PC-3 (cell line): Measurements from ENCODE around the gene MYO1H. TPM values are rescaled to one million over a fixed set of nuclear protein-coding genes. Genes with fewer than 3 reads are reported as not detected.

Experiments used
- ATAC-seq: fragments of 200-7000 bp; cut with Tn5 transposase; 2 replicates; pipeline ENCODE4 v1.9.1; 2020; ENCODE audit warnings: mild to moderate bottlenecking, moderate library complexity
- BruUV-seq: library from RNA; stranded (reverse); fragments of 400-500 nt; replicated peaks from 2 replicates; lab custom pipeline; 2021; lab: Mats Ljungman, UMichigan
- CTCF ChIA-PET: fragments of 300-600 bp; sonication (Branson Sonifier 250); formaldehyde crosslinking; loops from one replicate; lab custom pipeline; 2022; ENCODE audit warnings: antibody characterized with exemption; lab: Charles Lee
- POLR2A ChIA-PET: fragments of 300-600 bp; sonication (Branson Sonifier 250); formaldehyde crosslinking; loops from one replicate; lab custom pipeline; 2022; ENCODE audit warnings: antibody characterized with exemption; ENCODE audit not compliant: unreplicated experiment; lab: Charles Lee
- DNase-seq: peaks from one replicate; pipeline ENCODE4 v3.0.0-alpha.2; 2015
- H2AFZ ChIP-seq: fragments of 300-600 bp; sonication (generic); 2 replicates; pipeline ENCODE4 v1.6.0; 2016; ENCODE audit warnings: antibody characterized with exemption, low read length
- H3F3A ChIP-seq: fragments of 300-600 bp; sonication (generic); one replicate; pipeline ENCODE4 v1.6.0; 2017; ENCODE audit warnings: antibody characterized with exemption, low read length, control low read depth, mild to moderate bottlenecking; ENCODE audit not compliant: unreplicated experiment
- H3K27ac ChIP-seq: fragments of 300-600 bp; sonication (generic); 2 replicates; pipeline ENCODE4 v1.5.1; 2016; ENCODE audit warnings: mild to moderate bottlenecking, low read length
- H3K27me3 ChIP-seq: fragments of 300-600 bp; sonication (generic); 2 replicates; pipeline ENCODE4 v1.6.1; 2016; ENCODE audit warnings: low read length, mixed read lengths
- H3K36me3 ChIP-seq: fragments of 300-600 bp; sonication (generic); 2 replicates; pipeline ENCODE4 v1.6.1; 2016; ENCODE audit warnings: low read depth, mixed run types, low read length, mixed read lengths
- H3K4me1 ChIP-seq: fragments of 300-600 bp; sonication (generic); 2 replicates; pipeline ENCODE4 v1.5.1; 2016; ENCODE audit warnings: low read length; ENCODE audit not compliant: insufficient read depth
- H3K4me2 ChIP-seq: fragments of 300-600 bp; sonication (generic); 2 replicates; pipeline ENCODE4 v1.6.0; 2016; ENCODE audit warnings: low read length
- H3K4me3 ChIP-seq: fragments of 300-600 bp; sonication (generic); 2 replicates; pipeline ENCODE4 v1.5.1; 2016; ENCODE audit warnings: mild to moderate bottlenecking, low read length, mixed read lengths
- H3K79me2 ChIP-seq: fragments of 300-600 bp; sonication (generic); 2 replicates; pipeline ENCODE4 v1.6.1; 2017; ENCODE audit warnings: low read length, mixed read lengths
- H3K9ac ChIP-seq: fragments of 300-600 bp; sonication (generic); 2 replicates; pipeline ENCODE4 v1.6.0; 2016; ENCODE audit warnings: mild to moderate bottlenecking, low read length
- H3K9me2 ChIP-seq: fragments of 300-600 bp; sonication (generic); replicated peaks from 2 replicates; pipeline ENCODE4 v1.6.1; 2016; ENCODE audit warnings: mixed run types, low read length, mixed read lengths
- H3K9me3 ChIP-seq: fragments of 300-600 bp; sonication (generic); 2 replicates; pipeline ENCODE4 v1.6.1; 2016; ENCODE audit warnings: low read length, mixed read lengths
- H4K20me1 ChIP-seq: fragments of 300-600 bp; sonication (generic); 2 replicates; pipeline ENCODE4 v1.6.1; 2016; ENCODE audit warnings: low read length, mixed read lengths
- EZH2 ChIP-seq: fragments of 300-600 bp; sonication (generic); IDR thresholded peaks from one replicate; pipeline ENCODE4 v1.6.1; 2017; ENCODE audit warnings: antibody characterized with exemption, mild to moderate bottlenecking, low read length; ENCODE audit not compliant: unreplicated experiment
- EZH2phosphoT487 ChIP-seq: fragments of 300-600 bp; sonication (generic); IDR thresholded peaks from 2 replicates; pipeline ENCODE4 v1.6.1; 2018; ENCODE audit warnings: mild to moderate bottlenecking, antibody characterized with exemption, low read length, borderline replicate concordance
- intact Hi-C: fragments of 100-400 bp; cut with micrococcal nuclease; formaldehyde crosslinking; loops from 2 replicates; pipeline ENCODE4 v1.9.0; 2023
- total RNA-seq: library from RNA; depleted of rRNA; stranded (reverse); fragments of >200 nt; gene quantifications from 2 replicates; pipeline ENCODE4 v1.2.3, GENCODE V29; 2014
- TF ChIP-seq, protein P1 (sequence below): fragments of 300-600 bp; sonication (generic); conservative IDR thresholded peaks from 2 replicates; pipeline ENCODE4 v1.5.1; 2017; ENCODE audit warnings: antibody characterized with exemption, low read depth, mild to moderate bottlenecking, low read length

MYO1H gene
- total RNA-seq, 1 experiment from 2014 or later: not detected

- no peaks in the 10 kb centered on the region for H3K79me2 ChIP-seq
- no peak overlapping the region for H3K4me2 ChIP-seq
- no TSS peak for BruUV-seq
- H4K20me1 ChIP-seq: no peaks in the 10 kb centered on the region
- H3K9me2 ChIP-seq: no peaks in the 10 kb centered on the region
- H3F3A ChIP-seq: no peaks in the 10 kb centered on the region
- TF ChIP-seq, protein P1, sequence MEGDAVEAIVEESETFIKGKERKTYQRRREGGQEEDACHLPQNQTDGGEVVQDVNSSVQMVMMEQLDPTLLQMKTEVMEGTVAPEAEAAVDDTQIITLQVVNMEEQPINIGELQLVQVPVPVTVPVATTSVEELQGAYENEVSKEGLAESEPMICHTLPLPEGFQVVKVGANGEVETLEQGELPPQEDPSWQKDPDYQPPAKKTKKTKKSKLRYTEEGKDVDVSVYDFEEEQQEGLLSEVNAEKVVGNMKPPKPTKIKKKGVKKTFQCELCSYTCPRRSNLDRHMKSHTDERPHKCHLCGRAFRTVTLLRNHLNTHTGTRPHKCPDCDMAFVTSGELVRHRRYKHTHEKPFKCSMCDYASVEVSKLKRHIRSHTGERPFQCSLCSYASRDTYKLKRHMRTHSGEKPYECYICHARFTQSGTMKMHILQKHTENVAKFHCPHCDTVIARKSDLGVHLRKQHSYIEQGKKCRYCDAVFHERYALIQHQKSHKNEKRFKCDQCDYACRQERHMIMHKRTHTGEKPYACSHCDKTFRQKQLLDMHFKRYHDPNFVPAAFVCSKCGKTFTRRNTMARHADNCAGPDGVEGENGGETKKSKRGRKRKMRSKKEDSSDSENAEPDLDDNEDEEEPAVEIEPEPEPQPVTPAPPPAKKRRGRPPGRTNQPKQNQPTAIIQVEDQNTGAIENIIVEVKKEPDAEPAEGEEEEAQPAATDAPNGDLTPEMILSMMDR: no peak
- TF ChIP-seq EZH2 (no peak), EZH2phosphoT487 (no peak)
- no peak overlapping the region for H3K9ac ChIP-seq
- no peak overlapping the region for H3K27ac ChIP-seq
- no peak overlapping the region for H3K4me3 ChIP-seq
- intact Hi-C loops: loop anchor here (5.0 kb wide), 1 partner anchor 58 kb away; no protein-coding TSS in a partner anchor
- H3K36me3 ChIP-seq: peaks cover 59% of the 10 kb centered on the region
- DNase-seq (no peak), ATAC-seq (no peak)
- H3K4me1 ChIP-seq: no peaks in the 10 kb centered on the region
- POLR2A ChIA-PET: interaction anchor here (0.7 kb wide), 1 partner anchor 20 kb away, joined by 7 read pairs; no protein-coding TSS in a partner anchor
- no peaks in the 10 kb centered on the region for H3K9me3 ChIP-seq
- no peaks in the 10 kb centered on the region for H3K27me3 ChIP-seq
- H2AFZ ChIP-seq: no peak overlapping the region
- CTCF ChIA-PET: no interaction called here
Observed at GRCh38 chr12:109489955-109490565, 142.4 kb downstream of the MYO1H start.

DNA sequence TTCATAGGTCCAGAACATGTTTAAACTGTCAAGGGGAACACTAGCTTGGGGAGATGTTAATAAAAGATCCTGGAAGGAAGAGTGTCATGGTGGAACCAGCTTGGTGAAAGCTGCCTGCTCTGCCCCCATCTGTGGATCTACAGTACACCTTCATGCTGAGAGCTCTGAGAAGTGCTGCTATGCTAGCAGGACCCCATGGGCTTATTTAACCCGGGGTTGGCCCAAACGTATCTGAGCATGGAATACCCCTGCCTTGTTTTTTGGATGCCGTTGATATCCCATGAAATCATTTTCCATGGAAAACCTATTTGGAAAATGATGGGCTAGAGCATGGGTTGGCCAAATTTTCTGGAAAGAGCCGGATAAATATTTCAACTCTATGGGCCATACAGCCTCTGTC is 144.0 kb downstream of the MYO1H start:
- H3K36me3 ChIP-seq: peaks cover 52% of the 10 kb centered on the region
- H3K4me1 ChIP-seq: no peaks in the 10 kb centered on the region
- intact Hi-C loops: loop anchor here (5.0 kb wide), 1 partner anchor 59 kb away; no protein-coding TSS in a partner anchor
- no peaks in the 10 kb centered on the region for H3K27me3 ChIP-seq
- DNase-seq (no peak), ATAC-seq (no peak)
- no peaks in the 10 kb centered on the region for H3K9me3 ChIP-seq
- no peak overlapping the region for H3K4me3 ChIP-seq
- H3K27ac ChIP-seq: no peak overlapping the region
- BruUV-seq: no TSS peak
- H3K9me2 ChIP-seq: no peaks in the 10 kb centered on the region
- ChIA-PET POLR2A (no interaction called here), CTCF (interaction anchor here (1.1 kb wide), 1 partner anchor 63 kb away, joined by 4 read pairs; no protein-coding TSS in a partner anchor)
- no peak overlapping the region for H3K4me2 ChIP-seq
- no peaks in the 10 kb centered on the region for H3F3A ChIP-seq
- TF ChIP-seq EZH2phosphoT487 (no peak), EZH2 (no peak)
- TF ChIP-seq, protein P1: no peak
- H3K9ac ChIP-seq: no peak overlapping the region
- H3K79me2 ChIP-seq: no peaks in the 10 kb centered on the region
- H4K20me1 ChIP-seq: no peaks in the 10 kb centered on the region
- H2AFZ ChIP-seq: no peak overlapping the region

GRCh38 chr12:109492371-109492770 is 144.7 kb downstream of the MYO1H start:
- H3K36me3 ChIP-seq: peaks cover 47% of the 10 kb centered on the region
- ChIA-PET POLR2A (no interaction called here), CTCF (interaction anchor here (1.1 kb wide), 1 partner anchor 64 kb away, joined by 4 read pairs; no protein-coding TSS in a partner anchor)
- no peaks in the 10 kb centered on the region for H3K9me2 ChIP-seq
- H3K4me2 ChIP-seq: no peak overlapping the region
- no peak overlapping the region for H3K4me3 ChIP-seq
- no peaks in the 10 kb centered on the region for H3K27me3 ChIP-seq
- BruUV-seq: no TSS peak
- ATAC-seq (no peak), DNase-seq (peak; percentile 20)
- no peak overlapping the region for H3K27ac ChIP-seq
- no peaks in the 10 kb centered on the region for H3F3A ChIP-seq
- H3K9me3 ChIP-seq: no peaks in the 10 kb centered on the region
- TF ChIP-seq, protein P1: no peak
- no peak for TF ChIP-seq EZH2
- TF ChIP-seq EZH2phosphoT487: no peak
- no peaks in the 10 kb centered on the region for H3K79me2 ChIP-seq
- H2AFZ ChIP-seq: no peak overlapping the region
- intact Hi-C loops: loop anchor here (5.0 kb wide), 1 partner anchor 60 kb away; no protein-coding TSS in a partner anchor
- H3K4me1 ChIP-seq: no peaks in the 10 kb centered on the region
- no peaks in the 10 kb centered on the region for H4K20me1 ChIP-seq
- no peak overlapping the region for H3K9ac ChIP-seq
